Progenitor cell of endocrine pancreas (in vitro differentiated cells): ENCODE measurements around the gene RABGAP1L. TPM values are rescaled to one million over a fixed set of nuclear protein-coding genes. Genes with fewer than 3 reads are reported as not detected.

Source experiments
- DNase-seq: peaks from one replicate; pipeline ENCODE4 v3.0.0; 2021; ENCODE audit warnings: low spot score; ENCODE audit not compliant: unreplicated experiment
- H3K27ac Mint-ChIP-seq: 2 replicates; pipeline ENCODE4 v1.8.0; 2021; ENCODE audit warnings: mild to moderate bottlenecking, moderate library complexity, mixed read lengths
- H3K27me3 Mint-ChIP-seq: 2 replicates; pipeline ENCODE4 v1.8.0; 2021; ENCODE audit warnings: mixed read lengths
- H3K36me3 Mint-ChIP-seq: 2 replicates; pipeline ENCODE4 v1.8.0; 2022; ENCODE audit warnings: mixed read lengths; ENCODE audit not compliant: insufficient read depth
- H3K4me1 Mint-ChIP-seq: 2 replicates; pipeline ENCODE4 v1.8.0; 2021; ENCODE audit warnings: low read depth, mixed read lengths
- H3K4me3 Mint-ChIP-seq: 2 replicates; pipeline ENCODE4 v1.8.0; 2021; ENCODE audit warnings: low read depth, mild to moderate bottlenecking, moderate library complexity, mixed read lengths
- H3K9me3 Mint-ChIP-seq: 2 replicates; pipeline ENCODE4 v1.8.0; 2021; ENCODE audit warnings: low read depth, mixed read lengths
- total RNA-seq: library from RNA; stranded (reverse); gene quantifications from 2 replicates; pipeline ENCODE4 v1.2.1, GENCODE V29; 2021
- TF ChIP-seq, protein P1 (sequence below): fragments of 200-600 bp; sonication (generic); IDR thresholded peaks from one replicate; pipeline ENCODE4 v1.5.0; 2021; ENCODE audit warnings: antibody characterized with exemption, mild to moderate bottlenecking; ENCODE audit not compliant: unreplicated experiment

Gene RABGAP1L
- total RNA-seq, 1 donor from 2014 or later, result 55.2 TPM

DNA sequence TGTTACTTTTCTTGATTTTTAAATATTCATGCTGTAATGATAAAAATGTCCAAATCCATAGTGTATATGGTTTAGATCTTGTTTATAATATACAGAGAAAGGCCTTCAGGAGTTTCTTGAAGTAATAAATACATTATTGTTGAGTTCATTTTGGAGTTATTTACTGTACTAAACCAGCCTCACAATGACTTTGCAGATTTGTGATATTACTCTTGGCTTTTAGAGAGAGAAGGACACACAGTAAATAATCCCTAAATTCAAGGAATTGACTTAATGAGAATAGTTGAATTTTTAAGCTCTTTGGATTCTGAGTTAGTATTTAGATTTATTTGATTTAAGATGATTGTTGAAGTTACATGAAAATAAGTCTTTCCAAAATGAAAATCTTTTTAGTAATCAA, 38.9 kb downstream of the RABGAP1L start:
- Mint-ChIP-seq H3K36me3 (peaks cover 5% of the 10 kb centered on the region), H3K27me3 (no peaks in the 10 kb centered on the region), H3K4me1 (no peaks in the 10 kb centered on the region), H3K9me3 (peaks cover 5% of the 10 kb centered on the region), H3K4me3 (no peak overlapping the region), H3K27ac (no peak overlapping the region)
- DNase-seq, result no peak
- TF ChIP-seq, protein P1, sequence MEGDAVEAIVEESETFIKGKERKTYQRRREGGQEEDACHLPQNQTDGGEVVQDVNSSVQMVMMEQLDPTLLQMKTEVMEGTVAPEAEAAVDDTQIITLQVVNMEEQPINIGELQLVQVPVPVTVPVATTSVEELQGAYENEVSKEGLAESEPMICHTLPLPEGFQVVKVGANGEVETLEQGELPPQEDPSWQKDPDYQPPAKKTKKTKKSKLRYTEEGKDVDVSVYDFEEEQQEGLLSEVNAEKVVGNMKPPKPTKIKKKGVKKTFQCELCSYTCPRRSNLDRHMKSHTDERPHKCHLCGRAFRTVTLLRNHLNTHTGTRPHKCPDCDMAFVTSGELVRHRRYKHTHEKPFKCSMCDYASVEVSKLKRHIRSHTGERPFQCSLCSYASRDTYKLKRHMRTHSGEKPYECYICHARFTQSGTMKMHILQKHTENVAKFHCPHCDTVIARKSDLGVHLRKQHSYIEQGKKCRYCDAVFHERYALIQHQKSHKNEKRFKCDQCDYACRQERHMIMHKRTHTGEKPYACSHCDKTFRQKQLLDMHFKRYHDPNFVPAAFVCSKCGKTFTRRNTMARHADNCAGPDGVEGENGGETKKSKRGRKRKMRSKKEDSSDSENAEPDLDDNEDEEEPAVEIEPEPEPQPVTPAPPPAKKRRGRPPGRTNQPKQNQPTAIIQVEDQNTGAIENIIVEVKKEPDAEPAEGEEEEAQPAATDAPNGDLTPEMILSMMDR, result no peak

- no peak overlapping the region for H3K4me3 Mint-ChIP-seq
- peaks cover 5% of the 10 kb centered on the region for H3K36me3 Mint-ChIP-seq
- H3K9me3 Mint-ChIP-seq, result peaks cover 14% of the 10 kb centered on the region
- DNase-seq, result no peak
- TF ChIP-seq, protein P1, result no peak
- H3K27me3 Mint-ChIP-seq, result no peaks in the 10 kb centered on the region
- H3K4me1 Mint-ChIP-seq, result peaks cover 7% of the 10 kb centered on the region
- H3K27ac Mint-ChIP-seq, result no peak overlapping the region
Observed at GRCh38 chr1:174200746-174201145, 41.4 kb downstream of the RABGAP1L start.

DNA sequence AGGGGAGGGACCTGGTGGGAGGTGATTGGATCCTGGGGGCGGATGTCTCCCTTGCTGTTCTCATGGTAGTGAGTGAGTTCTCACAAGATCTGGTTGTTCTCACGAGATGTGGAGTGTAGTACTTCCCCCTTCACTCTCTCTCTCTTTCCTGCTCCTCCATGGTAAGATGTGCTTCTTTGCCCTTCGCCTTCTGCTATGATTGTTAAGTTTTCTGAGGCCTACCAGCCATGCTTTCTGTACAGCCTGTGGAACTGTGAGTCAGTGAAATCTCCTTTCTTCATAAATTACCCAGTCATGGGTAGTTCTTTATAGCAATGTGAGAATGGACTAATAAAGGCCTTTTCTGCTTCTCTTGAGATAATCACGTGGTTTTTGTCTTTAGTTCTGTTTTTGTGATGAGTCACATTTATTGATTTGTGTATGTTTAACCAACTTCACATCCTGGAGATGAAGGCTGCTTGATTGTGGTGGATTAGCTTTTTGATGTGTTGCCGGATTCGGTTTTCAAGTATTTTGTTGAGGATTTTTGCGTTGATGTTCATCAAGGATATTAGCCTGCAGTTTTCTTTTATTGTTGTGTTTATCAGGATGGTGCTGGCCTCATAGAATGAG, 45.5 kb downstream of the RABGAP1L start:
- Mint-ChIP-seq H3K4me3 (no peak overlapping the region), H3K4me1 (peaks cover 7% of the 10 kb centered on the region), H3K27me3 (no peaks in the 10 kb centered on the region), H3K27ac (no peak overlapping the region), H3K36me3 (peaks cover 5% of the 10 kb centered on the region), H3K9me3 (peaks cover 16% of the 10 kb centered on the region)
- TF ChIP-seq, protein P1, result no peak
- no peak for DNase-seq

- Mint-ChIP-seq H3K4me1 (peaks cover 7% of the 10 kb centered on the region), H3K36me3 (peaks cover 9% of the 10 kb centered on the region), H3K9me3 (peaks cover 31% of the 10 kb centered on the region), H3K27me3 (no peaks in the 10 kb centered on the region), H3K4me3 (no peak overlapping the region), H3K27ac (no peak overlapping the region)
- DNase-seq, result no peak
- TF ChIP-seq, protein P1, result no peak
Observed at GRCh38 chr1:174206148-174206836, 47.0 kb downstream of the RABGAP1L start.

GRCh38 chr1:174209347-174210187, 50.2 kb downstream of the RABGAP1L start:
- Mint-ChIP-seq H3K4me1 (peaks cover 4% of the 10 kb centered on the region), H3K4me3 (no peak overlapping the region), H3K36me3 (peaks cover 6% of the 10 kb centered on the region), H3K9me3 (peaks cover 22% of the 10 kb centered on the region), H3K27ac (no peak overlapping the region), H3K27me3 (no peaks in the 10 kb centered on the region)
- DNase-seq, result no peak
- TF ChIP-seq, protein P1, result no peak
